Right atrium auricular region (tissue), 2 donors: ENCODE data around the gene GRK2. TPM values are rescaled to one million over a fixed set of nuclear protein-coding genes. Genes with fewer than 3 reads are reported as not detected.

ENCODE experiments used
- DNase-seq: peaks from one replicate; pipeline ENCODE4 v3.0.0-alpha.2; 2019; ENCODE audit warnings: low spot score
- H3K27ac ChIP-seq, 2 donors: fragments of 200-600 bp; sonication (generic); 1 replicate in 1 of 2; 2 replicates in 1 of 2; pipeline ENCODE4 v1.5.1; 2016 to 2019
- H3K27me3 ChIP-seq, 2 donors: fragments of 200-600 bp; sonication (generic); one replicate each; pipeline versions ENCODE4 v1.5.1 to v1.6.0; 2017 to 2019
- H3K36me3 ChIP-seq: fragments of 200-600 bp; sonication (generic); one replicate; pipeline ENCODE4 v1.5.1; 2016
- H3K4me1 ChIP-seq, 2 donors: fragments of 200-600 bp; sonication (generic); one replicate each; pipeline versions ENCODE4 v1.5.1 to v1.6.0; 2017 to 2019
- H3K4me3 ChIP-seq, 2 donors: fragments of 200-600 bp; sonication (generic); 1 replicate in 1 of 2; 2 replicates in 1 of 2; pipeline ENCODE4 v1.5.1; 2017 to 2019; ENCODE audit warnings: mild to moderate bottlenecking in 1 of 2, moderate library complexity in 1 of 2
- H3K9me3 ChIP-seq, 2 donors: fragments of 200-600 bp; sonication (generic); one replicate each; pipeline ENCODE4 v1.5.1; 2019
- CTCF ChIP-seq, 2 donors: fragments of 200-600 bp; sonication (generic); IDR thresholded peaks; one replicate each; pipeline ENCODE4 v1.5.1; 2019; ENCODE audit warnings: antibody characterized with exemption in 2 of 2
- total RNA-seq, 2 donors: library from RNA; depleted of rRNA; stranded (reverse); fragments of >200 nt; gene quantifications; one replicate each; pipeline ENCODE4 v1.1.0, GENCODE V29; 2016

GRK2 gene
- total RNA-seq, 2 donors from 2014 or later: 52.7 to 55.9 TPM

DNA sequence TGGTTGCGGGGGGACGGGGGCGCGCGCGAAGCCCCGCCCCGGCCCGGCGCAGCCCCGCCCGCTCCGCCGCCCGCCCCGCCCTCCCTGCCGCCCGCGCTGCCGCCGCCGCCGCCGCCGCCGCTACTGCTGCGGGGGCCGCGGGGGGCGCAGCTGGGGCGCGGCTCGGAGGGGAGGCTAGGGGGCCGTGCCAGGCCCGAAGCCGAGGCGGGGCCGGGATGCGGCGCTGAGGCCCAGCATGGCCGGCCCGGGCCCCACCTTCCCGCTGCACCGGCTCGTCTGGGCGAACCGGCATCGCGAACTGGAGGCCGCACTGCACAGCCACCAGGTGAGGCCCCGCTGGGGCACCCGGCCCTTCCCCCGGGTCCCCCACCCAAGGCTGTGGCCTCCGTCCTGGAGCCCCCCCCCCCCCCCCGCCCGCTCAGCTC, 23.0 kb downstream of the GRK2 start, which contains the start of gene ANKRD13D:
Gene ANKRD13D (plus strand): TSS at position 78 of the 425 bp plus-strand sequence. CDS start 158 bp downstream, at position 236.
- Histone ChIP-seq H3K27me3 (no peaks in the 10 kb centered on the region), H3K4me3 (peak within 1 kb of the TSS; percentile 80 to 87), H3K36me3 (peaks cover 43% of the 10 kb centered on the region), H3K9me3 (no peaks in the 10 kb centered on the region), H3K4me1 (peaks cover 0 to 39% of the 10 kb centered on the region in 2 donors), H3K27ac (peak within 1 kb of the TSS; percentile 90 to 92)
- no peak for TF ChIP-seq CTCF (IDR thresholded peaks at IDR 0.05)
- no peak for DNase-seq

DNA sequence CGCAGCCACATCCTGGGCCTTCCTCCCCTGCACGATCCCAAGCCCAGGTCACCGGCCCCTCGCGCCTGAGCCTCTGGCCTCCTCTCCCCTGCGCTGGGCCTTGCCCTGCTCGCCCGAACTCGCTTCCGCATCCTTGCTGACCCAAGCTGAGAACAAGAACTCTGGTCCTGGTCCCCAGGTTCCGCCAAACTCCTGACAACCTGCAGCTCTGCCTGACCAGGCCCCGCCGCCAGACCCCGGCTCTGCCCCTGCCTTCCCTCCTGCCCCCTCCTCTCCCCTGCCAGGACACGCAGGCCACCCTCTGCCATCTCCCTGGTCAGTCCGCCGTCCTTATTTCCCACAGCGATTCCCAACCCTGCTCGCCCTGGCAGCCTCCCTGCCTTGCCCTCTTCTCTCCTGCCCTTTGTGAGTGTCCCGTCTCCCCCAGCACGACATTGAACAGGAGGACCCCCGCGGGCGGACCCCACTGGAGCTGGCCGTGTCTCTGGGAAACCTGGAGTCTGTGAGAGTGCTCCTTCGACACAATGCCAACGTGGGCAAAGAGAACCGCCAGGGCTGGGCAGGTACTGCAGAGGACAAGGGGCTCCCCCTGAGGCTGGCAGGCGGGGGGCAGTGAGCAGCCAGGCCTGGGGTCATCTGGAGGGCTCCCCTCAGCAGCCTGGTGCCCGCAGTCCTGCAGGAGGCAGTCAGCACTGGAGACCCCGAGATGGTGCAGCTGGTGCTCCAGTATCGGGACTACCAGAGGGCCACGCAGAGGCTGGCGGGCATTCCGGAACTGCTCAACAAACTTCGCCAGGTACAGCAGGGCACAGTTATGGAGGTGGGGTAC, 23.6 kb downstream of the GRK2 start:
- Histone ChIP-seq H3K9me3 (no peaks in the 10 kb centered on the region), H3K36me3 (peaks cover 37% of the 10 kb centered on the region), H3K4me3 (peak overlapping the region; percentile 80 to 87), H3K27ac (peak overlapping the region; percentile 81 to 92), H3K4me1 (peaks cover 0 to 39% of the 10 kb centered on the region in 2 donors), H3K27me3 (no peaks in the 10 kb centered on the region)
- no peak for TF ChIP-seq CTCF (IDR thresholded peaks at IDR 0.05)
- no peak for DNase-seq

DNA sequence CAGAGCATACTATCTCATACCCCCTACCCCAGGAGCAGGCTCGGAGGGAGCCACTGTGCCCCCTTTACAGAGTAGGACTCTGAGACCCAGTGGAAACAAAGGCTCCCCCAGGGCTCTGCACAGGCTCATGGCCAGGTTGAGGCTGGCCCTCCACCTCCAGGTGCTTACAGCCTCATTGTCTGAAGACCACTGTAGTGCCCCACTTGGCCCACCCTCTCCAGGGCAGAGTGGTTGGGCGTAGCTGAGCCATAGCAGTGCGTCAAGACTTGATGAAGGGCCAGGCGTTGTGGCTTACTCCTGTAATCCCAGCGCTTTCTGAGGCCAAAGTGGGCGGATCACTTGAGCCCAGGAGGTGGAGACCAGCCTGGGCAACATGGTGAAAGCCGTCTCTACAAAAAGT, 24.5 kb downstream of the GRK2 start:
- Histone ChIP-seq H3K27ac (peak overlapping the region; percentile 39 to 92), H3K4me3 (no peak overlapping the region), H3K36me3 (peaks cover 27% of the 10 kb centered on the region), H3K9me3 (peaks cover under 1 to 5% of the 10 kb centered on the region in 2 donors), H3K27me3 (no peaks in the 10 kb centered on the region), H3K4me1 (peaks cover 0 to 39% of the 10 kb centered on the region in 2 donors)
- TF ChIP-seq CTCF (IDR thresholded peaks at IDR 0.05): no peak
- no peak for DNase-seq

DNA sequence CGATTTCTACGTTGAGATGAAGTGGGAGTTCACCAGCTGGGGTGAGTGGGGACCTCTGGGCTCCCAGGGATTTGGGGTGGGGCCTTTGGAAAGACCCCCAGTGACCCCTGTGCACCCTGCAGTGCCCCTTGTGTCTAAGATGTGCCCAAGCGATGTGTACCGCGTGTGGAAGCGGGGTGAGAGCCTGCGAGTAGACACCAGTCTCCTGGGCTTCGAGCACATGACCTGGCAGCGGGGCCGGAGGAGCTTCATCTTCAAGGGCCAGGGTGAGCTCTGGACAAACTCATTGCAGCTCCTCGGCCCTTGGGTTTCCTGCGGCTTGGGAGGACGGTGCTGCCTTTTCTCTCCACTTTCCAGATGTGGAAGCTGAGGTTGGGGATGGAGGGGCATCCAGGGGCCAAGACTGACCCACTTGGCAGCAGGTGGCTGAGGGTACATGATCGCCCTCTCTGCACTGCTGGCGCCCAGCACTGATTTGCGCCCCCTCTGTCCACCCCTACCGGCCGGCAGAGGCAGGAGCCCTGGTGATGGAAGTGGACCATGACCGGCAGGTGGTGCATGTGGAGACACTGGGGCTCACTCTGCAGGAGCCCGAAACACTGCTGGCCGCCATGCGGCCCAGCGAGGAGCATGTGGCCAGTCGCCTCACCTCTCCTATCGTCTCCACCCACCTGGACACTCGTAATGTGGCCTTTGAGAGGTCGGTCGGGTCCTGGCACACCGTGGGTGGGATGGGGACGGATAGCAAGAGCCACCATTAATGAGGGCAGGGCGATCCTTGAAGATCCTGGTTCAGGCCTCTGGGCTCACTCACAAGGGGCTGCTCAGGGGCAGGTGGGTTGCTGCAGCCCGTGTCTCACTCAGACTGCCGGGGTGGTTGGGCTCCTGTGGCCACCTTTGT, 25.5 kb downstream of the GRK2 start:
- H3K4me1 ChIP-seq: peaks cover 0 to 35% of the 10 kb centered on the region in 2 donors
- H3K27ac ChIP-seq: no peak overlapping the region
- H3K27me3 ChIP-seq: no peaks in the 10 kb centered on the region
- H3K9me3 ChIP-seq: peaks cover 4 to 8% of the 10 kb centered on the region in 2 donors
- no peak overlapping the region for H3K4me3 ChIP-seq
- TF ChIP-seq CTCF (IDR thresholded peaks at IDR 0.05): no peak
- no peak for DNase-seq
- H3K36me3 ChIP-seq: peaks cover 21% of the 10 kb centered on the region

GRCh38 chr11:67292671-67293070, 26.4 kb downstream of the GRK2 start:
- no peak overlapping the region for H3K27ac ChIP-seq
- peaks cover 0 to 26% of the 10 kb centered on the region in 2 donors for H3K4me1 ChIP-seq
- H3K36me3 ChIP-seq: peaks cover 24% of the 10 kb centered on the region
- no peak overlapping the region for H3K4me3 ChIP-seq
- no peak for TF ChIP-seq CTCF (IDR thresholded peaks at IDR 0.05)
- H3K9me3 ChIP-seq: peaks cover 4 to 8% of the 10 kb centered on the region in 2 donors
- DNase-seq: no peak
- no peaks in the 10 kb centered on the region for H3K27me3 ChIP-seq
